ENCODE data around the gene METTL23.

DNA sequence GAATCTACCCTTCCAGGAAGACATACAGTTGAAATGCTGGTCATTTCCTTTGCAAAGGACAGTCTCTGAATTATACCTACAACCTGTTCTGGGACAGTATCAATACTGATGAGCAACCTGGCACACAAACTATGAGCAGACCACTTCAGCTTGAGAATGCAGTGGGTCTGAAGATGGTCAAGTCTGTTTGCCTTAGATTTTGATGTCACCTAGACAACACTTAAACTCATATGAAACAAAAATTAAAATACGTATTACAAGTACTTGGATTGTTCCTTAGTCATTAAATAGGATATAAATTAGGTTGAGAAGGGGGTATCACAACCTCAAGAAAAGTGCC, 6.9 kb downstream of the METTL23 start:
- TF ChIP-seq CTCF (IDR thresholded peaks at IDR 0.05) (no peak), ZFX (IDR thresholded peaks at IDR 0.05; ENCODE audit: borderline replicate concordance) (no peak)
